Epithelial cell of proximal tubule (primary cell): ENCODE results near the gene ZFHX3. TPM values are rescaled to one million over a fixed set of nuclear protein-coding genes. Genes with fewer than 3 reads are reported as not detected.
A peak's percentile ranks its signal among the peaks of the same experiment; 100 is the strongest.

Experiments used
- DNase-seq: peaks from one replicate; pipeline ENCODE4 v3.0.0-alpha.2; 2011; ENCODE audit warnings: low read depth
- H3K4me3 ChIP-seq: 2 replicates; pipeline ENCODE4 v1.5.1; 2011; ENCODE audit warnings: low read depth, mild to moderate bottlenecking, low read length
- CTCF ChIP-seq: conservative IDR thresholded peaks from 2 replicates; pipeline ENCODE4 v1.5.1; 2012; ENCODE audit warnings: low read depth, mild to moderate bottlenecking, low read length
- total RNA-seq: library from RNA; depleted of rRNA; stranded (reverse); fragments of >200 nt; gene quantifications from 2 replicates; pipeline ENCODE4 v1.2.3, GENCODE V29; 2015

The ZFHX3 gene
- total RNA-seq, 1 donor from 2014 or later, result 9.6 TPM

GRCh38 chr16:73054125-73054484 lies 6.2 kb upstream of the ZFHX3 start:
- no peak for TF ChIP-seq CTCF
- DNase-seq, result no peak
- H3K4me3 ChIP-seq, result no peak overlapping the region

- peak overlapping the region; percentile 25 for H3K4me3 ChIP-seq
- TF ChIP-seq CTCF, result no peak
- no peak for DNase-seq
Observed at GRCh38 chr16:73053364-73054124, 5.6 kb upstream of the ZFHX3 start.

GRCh38 chr16:73053038-73053363 lies 5.1 kb upstream of the ZFHX3 start:
- H3K4me3 ChIP-seq, result no peak overlapping the region
- no peak for TF ChIP-seq CTCF
- no peak for DNase-seq

GRCh38 chr16:73052576-73052975 lies 4.6 kb upstream of the ZFHX3 start:
- DNase-seq, result no peak
- no peak for TF ChIP-seq CTCF
- H3K4me3 ChIP-seq, result no peak overlapping the region

- no peak overlapping the region for H3K4me3 ChIP-seq
- DNase-seq, result no peak
- no peak for TF ChIP-seq CTCF
Observed at GRCh38 chr16:73051961-73052360, 4.0 kb upstream of the ZFHX3 start.

- no peak overlapping the region for H3K4me3 ChIP-seq
- DNase-seq, result no peak
- TF ChIP-seq CTCF, result no peak
Observed at GRCh38 chr16:73051226-73051625, 3.3 kb upstream of the ZFHX3 start.
